Measurements from ENCODE around the gene PDLIM7. TPM values are rescaled to one million over a fixed set of nuclear protein-coding genes. Genes with fewer than 3 reads are reported as not detected.
A peak's percentile ranks its signal among the peaks of the same experiment; 100 is the strongest.

Gene PDLIM7
- total and polyA plus RNA-seq, 2 of the 8 experiments (the other 6 are each of a cell fraction or from before 2014, with no cell fraction given) = 67.3 to 94.2 TPM

DNA sequence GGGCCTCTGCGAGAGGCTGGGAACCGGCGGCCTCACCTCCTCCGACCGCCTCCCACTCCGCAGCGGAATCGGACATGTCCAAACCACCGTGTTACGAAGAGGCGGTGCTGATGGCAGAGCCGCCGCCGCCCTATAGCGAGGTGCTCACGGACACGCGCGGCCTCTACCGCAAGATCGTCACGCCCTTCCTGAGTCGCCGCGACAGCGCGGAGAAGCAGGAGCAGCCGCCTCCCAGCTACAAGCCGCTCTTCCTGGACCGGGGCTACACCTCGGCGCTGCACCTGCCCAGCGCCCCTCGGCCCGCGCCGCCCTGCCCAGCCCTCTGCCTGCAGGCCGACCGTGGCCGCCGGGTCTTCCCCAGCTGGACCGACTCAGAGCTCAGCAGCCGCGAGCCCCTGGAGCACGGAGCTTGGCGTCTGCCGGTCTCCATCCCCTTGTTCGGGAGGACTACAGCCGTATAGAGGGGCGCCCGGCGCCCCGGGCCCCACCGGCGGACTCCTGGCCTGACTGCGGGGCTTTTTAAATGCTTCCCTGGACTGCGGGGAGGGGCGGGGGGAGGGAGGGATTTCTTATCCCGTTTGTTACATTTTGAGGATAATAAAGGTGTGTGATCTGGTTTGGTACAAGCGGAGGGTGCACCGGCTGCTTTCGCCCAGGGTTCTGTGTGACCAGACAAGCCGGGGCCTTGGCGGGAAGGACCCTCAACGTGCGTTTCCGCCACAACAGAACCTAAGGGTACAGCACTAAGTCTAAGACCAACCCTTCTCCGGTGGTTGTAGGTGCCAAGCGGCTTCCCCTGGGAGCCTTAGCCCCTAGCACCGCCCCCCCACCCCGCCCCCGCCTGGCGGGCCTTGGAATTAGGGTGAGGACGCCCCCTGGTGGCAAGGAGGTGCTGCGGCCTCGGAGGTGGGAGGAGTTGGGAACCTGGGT lies 41.5 kb downstream of the PDLIM7 start (continued):
- TF ChIP-seq, protein P1, sequence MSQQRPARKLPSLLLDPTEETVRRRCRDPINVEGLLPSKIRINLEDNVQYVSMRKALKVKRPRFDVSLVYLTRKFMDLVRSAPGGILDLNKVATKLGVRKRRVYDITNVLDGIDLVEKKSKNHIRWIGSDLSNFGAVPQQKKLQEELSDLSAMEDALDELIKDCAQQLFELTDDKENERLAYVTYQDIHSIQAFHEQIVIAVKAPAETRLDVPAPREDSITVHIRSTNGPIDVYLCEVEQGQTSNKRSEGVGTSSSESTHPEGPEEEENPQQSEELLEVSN (IDR thresholded peaks at IDR 0.05) = no peak
- peak; percentile 73 for TF ChIP-seq ASH2L (IDR thresholded peaks at IDR 0.05; ENCODE audit: low read length)
- TF ChIP-seq CHD2 (IDR thresholded peaks at IDR 0.05; ENCODE audit: low read length) = 0 out of 2 replicates have a peak, but pooled peaks have one; percentile 26
- no peak for TF ChIP-seq TCF12 (IDR thresholded peaks at IDR 0.05; ENCODE audit: low read depth, low read length)

All from H1 (cell line).